HS-5 (cell line): ENCODE measurements around the gene KIFC3.
"Not testable (repeated sequence)": the region's sequence is repeated elsewhere in the genome, so short reads cannot be mapped to it uniquely, and the experiment has no call there.

ENCODE experiments used
- DNase-seq: peaks from one replicate; pipeline ENCODE4 v3.0.0-alpha.2; 2012; ENCODE audit warnings: low read depth

The KIFC3 gene

DNA sequence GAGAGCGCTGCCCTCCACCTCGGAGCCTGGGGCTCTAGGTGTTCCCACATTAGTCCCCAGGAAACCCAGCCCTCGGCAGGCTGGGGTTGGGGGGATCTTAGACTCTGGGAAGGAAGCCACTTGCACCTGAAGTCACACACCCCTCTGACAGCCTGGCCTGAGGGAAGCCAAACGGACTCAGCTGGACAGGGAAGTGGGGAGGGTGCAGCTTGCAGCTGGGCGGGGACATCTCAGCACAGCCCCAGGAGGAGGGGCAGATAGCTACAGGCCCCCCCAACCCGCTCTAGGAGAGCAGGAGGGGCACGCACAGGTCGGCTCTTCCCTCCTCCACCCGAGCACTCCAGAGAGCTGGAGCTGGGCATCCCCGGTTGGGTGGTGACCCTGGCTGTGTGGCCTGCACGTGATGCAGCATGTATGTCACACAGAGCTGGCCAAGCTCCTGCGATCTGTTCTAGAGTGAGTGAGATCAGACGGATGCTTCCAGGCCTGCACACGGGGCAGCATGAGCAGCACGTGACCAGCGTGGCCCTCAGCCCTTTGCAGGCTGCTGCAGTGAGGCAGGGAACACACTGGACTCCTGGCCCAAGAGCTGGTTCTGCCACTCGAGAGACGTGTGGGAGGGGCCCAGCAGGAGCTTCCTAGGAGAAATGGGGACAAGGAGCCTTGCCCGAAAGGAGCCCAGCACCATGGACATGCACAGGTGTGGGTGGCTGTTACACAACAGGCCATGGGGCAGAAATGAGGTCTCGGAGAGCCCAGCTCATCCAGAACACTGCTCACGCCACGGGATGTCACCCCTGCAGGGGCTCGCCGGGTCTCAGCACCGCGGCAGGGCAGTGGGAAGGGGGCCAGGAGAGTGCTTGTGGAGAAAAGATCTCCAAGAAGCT lies 15.4 kb downstream of the KIFC3 start:
- DNase-seq, result no peak

DNA sequence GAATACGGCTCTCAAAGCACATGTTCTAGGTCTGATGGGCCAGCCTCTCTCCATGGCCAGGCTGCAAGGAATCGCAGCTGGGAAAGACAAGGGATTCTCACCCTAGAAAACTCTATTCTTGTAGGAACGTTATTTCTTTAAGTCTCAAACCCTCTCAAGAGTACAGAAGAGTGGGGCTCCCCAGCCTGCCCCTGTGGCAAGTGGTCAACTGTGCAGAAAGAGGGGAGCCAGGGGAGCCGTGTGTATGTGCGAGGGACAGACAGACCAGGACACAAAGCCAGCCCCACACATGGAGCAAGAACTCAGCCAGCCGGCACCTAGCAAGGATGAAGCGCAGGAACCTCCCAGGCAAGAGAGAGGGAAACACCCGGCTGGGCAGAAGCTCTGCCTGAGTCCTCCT lies 16.4 kb downstream of the KIFC3 start:
- DNase-seq, result no peak

DNA sequence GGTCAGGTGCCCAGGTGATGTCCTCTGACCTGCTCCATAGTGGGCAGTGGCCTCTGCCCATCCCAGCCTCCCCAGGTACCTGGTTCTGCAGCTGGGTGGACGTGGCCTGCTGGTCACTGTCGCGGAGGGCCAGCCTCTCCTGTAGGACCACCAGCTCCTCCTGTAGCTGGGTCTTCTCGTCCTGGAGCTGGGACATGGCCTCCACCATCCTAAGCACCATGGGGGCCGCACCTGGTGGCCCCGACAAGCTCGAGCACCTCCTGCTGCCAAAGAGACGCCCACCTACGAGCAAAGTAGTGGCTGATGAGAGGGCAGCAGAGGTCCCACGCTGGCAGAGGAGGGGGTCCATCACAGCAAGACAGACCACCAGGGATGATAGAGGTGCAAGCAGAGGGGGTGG lies 16.9 kb downstream of the KIFC3 start:
- no peak for DNase-seq

DNA sequence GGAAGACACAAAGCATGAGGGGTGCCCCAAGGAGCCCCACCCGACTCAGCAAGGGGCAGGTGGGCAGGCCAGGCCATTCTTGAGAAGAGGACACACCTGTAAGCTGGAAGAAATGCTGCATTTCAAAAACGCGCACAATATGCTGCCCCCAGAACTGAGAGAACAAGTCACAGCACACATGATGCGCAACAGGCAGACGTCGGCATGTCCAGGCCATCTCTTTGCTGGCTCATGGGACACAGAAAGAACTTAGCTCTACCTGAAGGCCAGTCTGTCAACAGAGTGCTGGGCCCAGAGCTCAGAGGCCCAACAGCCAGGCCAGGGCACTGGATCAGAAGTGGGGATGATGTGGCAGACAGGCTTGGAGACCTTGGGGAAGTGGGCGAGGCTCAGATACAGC lies 18.0 kb downstream of the KIFC3 start:
- DNase-seq, result no peak

DNA sequence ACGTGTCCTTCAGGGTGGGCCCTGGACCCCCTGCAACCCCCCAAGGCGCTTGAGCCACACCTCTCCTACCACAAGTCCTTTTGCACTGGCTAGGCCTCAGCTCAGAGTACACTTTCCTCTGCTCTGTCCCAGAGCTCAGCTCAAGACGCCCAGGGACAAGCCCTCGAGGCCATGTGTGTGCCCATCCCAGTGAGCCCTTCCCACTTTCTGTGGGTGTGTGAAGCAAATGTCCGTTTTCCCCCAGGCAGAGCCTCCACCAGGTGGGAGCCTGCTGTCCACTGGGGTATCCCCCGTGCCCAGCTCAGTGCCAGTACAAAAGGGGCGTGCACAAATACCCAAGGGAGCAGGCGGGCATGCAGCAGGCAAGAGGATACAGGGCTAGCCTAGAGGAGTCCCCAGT lies 18.4 kb downstream of the KIFC3 start:
- no peak for DNase-seq

DNA sequence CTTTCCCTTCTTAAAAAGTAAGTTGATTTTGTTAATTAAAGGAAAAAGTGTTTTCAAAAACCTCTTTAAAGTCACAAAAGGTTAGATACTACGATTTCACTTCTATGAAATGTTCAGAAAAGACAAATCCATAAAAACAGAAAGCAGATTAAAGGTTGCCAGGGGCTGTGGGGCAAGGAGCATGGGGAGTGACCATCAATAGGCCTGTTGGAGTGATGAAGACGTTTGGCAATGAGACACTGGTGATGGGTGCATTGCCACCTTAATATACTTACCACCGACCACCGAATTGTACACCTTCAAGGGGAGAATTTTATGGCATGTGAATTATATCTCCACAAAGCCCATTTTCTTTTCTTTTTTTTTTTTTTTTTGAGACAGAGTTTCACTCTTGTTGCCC lies 19.2 kb downstream of the KIFC3 start:
- no peak for DNase-seq

DNA sequence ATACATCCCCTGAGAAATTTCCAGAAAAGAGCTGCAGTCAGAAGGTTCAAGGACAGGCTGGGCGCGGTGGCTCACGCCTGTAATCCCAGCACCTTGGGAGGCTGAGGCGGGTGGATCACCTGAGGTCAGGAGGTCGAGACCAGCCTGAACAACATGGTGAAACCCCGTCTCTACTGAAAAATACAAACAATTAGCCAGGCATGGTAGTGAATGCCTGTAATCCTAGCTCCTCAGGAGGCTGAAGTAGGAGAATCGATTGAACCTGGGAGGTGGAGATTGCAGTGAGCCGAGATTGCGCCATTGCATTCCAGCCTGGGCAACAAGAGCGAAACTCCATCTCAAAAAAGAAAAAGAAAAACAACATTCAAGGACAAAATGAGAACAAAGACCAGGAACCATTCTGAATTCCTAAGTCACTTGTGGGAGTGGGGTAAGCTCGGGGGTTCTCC lies 19.7 kb downstream of the KIFC3 start:
- DNase-seq, result not testable (repeated sequence)

DNA sequence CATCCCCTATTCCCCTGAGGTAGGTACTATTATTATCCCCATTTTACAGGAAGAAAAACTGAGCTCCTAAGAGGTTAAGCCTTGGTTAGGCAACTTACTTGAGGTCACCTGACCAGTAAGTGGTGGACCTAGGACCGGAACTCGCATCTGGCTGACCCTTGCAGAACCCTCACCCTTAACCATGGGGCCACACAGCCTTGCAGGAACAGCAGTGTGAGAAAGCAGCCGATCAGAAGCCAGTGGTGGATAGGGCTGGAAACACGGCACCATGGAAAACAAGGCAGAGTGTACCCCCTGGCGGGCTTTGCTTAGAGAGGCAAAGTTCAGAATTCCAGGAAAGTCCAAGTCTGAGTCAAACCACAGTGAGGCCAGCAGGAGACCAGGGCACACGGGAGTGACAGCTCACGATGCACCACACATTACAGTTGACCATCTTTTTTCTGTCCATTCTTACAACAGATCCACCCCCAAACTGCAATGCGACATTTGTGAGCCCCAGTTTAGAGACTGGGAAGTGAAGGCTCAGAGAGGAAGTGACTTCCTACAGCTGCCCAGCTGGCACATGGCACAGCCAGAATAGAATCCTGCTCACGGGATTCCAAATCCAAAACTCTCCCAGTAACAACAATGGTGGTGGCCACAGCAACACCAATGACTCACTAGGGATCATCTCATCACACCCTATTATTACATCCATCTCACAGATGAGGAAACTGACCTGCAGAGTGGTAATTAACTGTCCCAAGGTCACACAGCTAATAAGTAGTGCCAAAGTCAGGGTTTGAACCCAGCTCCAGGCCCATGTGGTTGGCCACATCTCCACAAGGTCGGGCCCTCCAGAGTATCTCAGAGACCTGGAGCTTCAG lies 20.3 kb downstream of the KIFC3 start:
- DNase-seq, result no peak

DNA sequence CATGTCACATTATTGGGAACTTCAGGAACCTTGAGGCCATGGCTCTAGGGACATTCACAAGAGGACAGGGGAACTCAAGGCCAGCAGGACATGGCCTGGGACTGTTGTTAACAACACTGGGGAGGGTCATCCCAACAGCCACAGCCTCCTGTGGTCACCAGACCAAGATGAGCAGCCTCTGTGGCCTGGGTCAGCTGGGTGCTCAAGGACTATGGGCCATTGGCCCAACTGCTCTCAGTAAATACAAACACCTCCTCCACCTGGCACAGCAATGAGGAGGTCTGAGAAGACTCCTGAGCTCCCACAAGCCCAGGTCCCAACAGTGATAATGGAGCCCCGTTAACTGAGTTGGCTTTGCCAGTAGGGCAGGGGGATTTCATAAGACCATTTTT lies 20.9 kb downstream of the KIFC3 start:
- DNase-seq, result no peak

DNA sequence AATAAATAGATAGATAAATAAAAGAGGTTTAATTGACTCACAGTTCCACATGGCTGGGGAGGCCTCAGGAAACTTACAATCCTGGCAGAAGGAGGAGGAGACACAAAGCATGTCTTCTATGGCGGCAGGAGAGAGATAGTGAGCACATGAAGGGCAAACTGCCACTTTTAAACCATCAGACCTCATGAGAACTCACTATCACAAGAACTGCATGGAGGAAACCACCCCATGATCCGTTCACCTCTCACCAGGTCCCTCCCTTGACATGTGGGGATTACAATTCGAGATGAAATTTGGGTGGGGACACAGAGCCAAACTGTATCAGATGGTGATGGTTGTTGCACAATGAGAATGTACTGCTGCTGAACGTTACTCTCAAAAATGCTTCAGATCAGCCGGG lies 22.5 kb downstream of the KIFC3 start:
- DNase-seq, result not testable (repeated sequence)

DNA sequence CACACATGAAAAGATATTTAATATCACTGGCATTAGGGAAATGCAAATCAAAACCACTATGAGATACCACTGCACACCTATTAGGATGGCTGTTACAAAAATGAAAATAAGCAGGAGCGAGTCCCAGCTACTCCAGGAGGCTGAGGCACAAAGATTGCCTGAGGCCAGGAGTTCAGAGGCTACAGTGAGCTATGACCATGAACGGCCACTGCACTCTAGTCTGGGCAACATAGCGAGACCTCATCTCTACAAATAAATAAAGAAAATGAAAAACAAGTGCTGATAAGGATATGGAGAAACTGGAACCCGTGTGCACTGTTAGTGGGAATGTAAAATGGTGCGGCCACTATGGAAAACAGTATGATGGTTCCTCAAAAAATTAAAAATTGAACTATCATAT lies 23.6 kb downstream of the KIFC3 start:
- DNase-seq, result no peak

DNA sequence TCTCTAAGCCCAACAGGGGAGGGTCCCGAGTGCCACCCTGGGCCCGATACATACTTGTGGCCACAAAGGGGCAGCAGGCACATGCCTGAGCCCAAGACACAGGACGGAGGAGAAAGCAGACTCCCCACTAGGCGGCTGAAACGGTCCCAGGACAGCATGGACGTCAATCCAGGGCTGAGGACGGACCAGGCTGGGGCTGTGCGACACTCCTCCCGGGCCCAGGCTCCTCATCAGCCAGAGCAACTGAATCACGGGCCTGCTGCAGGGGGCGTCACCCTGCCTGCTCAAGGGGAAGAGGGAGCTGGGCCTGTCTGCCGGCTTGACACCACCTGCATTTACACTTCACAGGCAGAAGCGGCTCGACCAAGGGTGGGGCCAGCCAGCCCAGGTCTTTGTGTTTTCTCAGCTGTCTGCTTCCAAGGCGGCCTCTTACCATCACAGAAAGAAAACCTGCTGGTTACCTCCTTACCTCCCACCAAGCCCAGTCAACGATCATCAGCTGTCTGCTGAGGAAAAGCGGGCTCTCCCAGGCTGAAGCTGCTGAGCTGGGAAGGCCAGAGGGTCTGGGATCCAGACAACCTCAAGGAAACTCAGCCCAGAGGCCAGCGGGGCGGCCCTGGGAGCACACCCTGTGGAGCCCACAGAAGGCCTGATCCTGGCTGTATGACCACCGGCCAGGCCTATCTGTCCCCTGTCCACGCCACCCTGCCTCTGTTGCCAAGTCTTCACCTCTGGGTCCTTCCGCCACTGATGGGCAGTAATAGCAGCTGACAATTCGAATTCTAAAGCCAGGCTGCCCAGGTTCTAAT lies 26.4 kb downstream of the KIFC3 start:
- DNase-seq, result no peak

DNA sequence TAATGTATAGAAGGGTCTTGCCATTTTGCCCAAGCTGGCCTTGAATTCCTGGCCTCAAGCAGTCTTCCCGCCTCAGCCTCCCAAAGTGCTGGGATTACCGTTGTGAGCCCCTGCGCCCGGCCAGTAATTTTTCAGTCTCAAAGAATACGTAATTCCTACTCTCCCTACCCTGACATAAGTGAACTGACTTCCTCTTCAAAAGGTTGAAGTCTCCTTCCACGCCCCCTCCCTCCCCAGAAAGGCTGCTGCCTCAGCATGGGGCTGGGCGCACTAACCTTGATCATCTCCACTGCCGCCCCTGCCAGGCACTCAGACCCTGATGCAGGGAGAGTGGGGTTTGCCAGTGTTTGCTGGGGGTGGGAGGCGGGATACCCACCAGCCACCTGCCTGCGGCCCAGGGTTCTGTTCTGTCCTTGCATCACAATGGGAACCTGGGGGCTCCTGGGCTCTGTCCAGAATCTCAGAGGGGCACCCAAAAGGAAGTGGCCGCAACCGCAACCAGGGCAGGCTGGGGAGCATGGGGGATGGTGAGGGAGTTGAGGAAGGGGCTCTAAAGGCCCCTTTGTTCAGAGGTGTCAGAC lies 27.5 kb downstream of the KIFC3 start:
- no peak for DNase-seq

DNA sequence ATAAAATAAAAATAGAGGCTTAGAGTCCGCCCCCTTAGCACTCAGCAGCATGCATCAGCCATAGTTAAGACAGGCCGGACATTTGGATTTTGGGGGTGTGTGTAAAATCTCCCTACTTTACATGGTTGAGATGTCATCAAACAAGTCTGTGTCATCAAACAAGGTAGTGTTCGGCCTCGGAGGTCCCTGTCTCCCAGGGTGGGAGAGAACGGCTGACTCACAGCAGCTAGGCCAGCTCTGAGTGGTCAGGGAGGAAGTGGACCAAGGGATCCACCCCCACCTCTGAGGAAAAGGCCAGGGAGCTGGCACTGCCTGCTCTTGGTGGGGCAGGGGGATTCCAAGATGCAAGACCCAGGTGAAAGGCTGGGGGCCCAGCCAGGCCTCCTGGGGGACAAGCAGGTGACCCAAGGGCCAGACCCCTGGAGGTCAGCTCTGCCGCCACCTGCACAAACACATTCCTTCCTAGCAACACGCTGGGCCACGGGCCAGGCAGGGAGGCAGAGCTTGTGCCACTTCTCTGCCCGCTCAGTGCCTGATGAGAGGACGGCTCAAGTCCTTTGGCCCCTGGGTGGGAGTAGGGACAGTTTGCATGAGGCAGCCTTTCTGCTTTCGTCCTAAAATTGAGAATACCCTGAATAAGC lies 28.5 kb downstream of the KIFC3 start:
- DNase-seq, result no peak

DNA sequence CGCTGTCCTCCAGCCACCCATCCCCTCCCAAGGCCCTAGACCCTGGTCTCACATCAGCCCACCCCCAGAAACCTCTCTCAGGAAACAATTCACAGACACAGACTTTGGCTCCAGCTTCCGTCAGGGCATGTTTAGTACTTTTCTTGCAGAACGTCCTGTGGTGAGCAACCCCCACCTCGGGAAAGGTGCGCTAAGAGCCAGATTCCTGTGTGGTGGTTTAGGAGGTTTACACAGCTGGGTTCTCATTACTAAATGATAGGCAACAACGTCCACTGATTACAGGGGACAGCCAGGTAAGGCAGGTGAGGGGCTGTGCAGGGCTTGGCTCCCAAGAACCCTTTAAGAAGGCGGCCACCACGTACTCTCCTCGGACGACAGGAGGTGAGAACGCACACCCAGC lies 29.3 kb downstream of the KIFC3 start:
- no peak for DNase-seq

DNA sequence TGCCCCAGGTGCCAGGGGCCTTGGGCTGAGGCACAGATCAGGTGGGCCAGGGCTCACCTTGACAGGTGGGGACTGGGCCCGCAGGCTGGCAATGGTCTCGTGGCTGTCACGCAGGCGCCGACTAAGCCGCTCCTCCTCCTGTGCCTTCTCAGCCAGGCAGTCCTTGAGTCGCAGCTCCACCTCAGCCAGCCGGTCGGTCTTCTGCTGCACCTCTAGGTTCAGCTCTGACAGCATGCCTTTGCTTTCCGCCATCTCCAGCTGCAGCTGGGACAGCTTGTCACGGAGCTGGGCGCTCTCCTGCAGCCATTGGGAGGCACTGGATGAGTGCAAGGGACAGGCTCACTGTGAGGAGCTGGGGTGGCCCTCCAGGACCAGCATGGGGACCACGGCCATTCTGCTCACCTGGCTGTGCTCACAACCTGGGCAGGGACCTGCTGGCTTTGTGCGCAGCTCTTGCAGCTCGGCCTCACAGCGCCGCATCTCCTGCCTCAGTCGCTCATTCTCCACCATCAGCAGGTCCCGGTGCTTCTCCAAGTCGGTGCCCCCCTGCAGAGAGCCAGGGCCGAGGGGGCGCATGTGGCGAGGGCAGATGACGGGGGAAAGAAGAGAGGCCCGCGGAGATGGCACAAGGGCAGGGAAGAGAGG lies 31.0 kb downstream of the KIFC3 start:
- DNase-seq, result no peak

DNA sequence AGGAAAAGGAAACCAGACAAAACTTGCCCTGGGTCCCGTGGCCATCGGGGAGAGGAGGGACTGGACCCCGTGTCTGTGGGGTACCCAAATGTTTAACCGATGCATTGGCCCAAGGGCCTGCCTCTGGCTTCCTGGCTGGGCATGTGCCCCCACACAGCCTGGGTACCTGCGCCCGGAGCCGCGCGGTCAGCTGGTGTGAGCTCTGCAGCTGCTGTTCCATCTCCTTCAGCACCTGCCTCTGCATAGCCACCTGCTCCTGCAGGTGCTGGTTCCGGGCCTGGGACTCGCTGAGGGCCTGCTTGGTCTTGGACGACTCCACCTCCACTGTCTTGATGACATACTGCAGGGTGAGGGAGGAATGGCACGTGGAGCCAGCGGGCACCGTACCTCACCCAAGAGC lies 31.9 kb downstream of the KIFC3 start:
- DNase-seq, result no peak

DNA sequence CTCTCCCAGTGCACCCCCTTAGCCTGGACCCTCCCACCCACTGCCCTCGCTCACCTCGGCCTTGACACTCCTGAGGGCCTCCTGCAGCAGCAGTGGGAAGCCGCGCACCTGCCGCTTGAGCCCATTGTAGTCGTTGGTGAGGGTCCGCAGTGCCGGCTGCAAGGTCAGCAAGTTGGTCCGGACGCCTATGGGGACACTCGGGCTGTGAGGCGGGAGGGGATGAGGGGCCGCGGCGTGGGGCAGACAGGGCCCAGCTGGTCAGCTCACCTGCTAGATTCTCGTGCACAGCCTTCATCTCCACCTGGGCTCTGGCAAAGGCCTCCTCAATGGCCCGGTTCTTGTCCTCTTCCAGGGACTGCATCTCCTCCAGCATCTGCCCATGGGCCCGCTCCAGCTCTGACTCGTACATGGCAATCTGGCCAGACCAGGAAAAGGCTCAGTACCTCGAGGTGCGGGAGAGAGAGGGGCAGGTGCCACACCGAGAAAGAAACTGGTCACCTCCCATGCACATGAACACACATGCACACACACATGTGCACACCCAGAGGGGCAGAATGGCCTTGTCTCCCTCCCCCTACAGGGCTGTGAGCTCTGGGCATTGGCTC lies 32.6 kb downstream of the KIFC3 start:
- no peak for DNase-seq

DNA sequence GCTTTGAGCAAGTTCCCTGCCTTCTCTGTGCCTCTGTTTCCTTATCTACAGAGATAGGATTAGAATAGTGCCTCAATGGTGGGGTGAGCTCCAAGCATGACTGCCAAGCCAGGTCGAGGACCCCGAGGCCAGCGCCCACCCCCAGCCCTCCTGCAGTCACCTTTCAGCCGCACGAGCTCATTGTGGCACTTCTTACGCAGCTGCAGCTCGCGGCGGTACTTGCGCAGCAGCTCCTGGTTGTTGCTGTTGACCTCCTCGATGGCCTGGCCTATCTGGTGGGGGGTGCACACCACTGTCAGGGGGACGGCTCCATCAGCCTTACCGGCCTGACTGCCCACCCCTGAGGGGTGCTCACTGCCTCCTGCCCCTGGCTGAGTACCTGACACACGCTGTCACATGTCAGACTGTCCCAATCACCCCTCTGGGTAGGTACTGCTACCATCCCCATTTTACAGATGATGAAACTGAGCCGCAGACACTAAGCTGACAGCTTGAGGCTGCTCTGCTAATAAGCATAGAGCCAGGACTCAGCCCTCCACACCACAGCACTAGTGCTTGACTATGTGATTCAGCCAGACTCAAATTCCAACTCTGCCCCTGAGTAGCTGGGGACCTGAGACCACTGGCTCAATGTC lies 35.5 kb downstream of the KIFC3 start:
- no peak for DNase-seq

DNA sequence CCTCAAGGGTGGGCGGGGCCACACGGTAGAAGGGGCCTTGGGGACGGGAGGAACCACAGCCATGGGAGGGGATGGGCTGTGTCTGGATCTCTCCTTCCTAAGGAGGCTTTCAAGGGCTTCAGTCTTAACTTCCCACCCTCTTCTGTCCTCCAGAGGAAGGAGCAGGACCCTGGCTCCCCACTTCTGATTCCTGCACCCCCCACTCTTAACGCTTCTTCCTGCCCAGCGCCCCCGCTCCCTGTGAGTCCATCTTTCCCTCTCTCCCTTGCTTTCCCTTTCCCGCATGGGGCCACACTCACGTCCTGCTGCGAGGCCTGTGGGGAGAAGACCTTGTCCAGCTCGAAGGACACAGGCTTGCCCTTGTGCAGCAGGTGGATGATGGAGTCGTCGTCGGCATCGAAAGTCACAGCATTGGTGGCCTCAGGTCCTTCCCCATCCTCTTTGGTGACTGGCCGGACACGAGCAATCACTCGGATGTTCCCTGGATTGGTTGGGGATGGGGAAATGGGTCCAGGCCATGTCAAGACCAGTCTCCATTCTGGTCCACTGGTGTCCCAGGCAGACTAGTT lies 37.0 kb downstream of the KIFC3 start:
- no peak for DNase-seq
